ENCODE data around the gene RECQL5.

RECQL5 gene

DNA sequence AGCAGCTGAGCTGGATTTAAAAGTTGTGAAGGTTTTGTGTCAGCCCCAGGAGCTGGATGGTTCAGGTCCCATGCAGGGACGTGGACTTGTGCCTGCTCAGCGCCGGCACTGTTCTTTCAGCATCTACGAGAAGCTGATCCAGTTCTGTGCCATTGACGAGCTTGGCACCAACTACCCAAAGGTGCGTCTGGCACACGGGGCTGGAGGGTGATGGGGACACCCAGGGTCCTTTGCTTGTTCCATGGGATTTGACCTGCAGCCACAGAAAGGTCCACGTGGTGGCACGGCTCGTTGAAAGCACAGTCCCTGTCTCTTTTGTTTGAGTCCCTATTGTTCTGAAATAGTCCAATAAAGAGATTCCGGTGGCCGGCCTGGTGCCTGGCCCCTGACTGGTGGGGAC, 36.2 kb upstream of the RECQL5 start:
- no peak for DNase-seq (ENCODE audit: low read depth, low spot score)
- H3K4me3 ChIP-seq (ENCODE audit: insufficient read length, low read depth): no peak overlapping the region

DNA sequence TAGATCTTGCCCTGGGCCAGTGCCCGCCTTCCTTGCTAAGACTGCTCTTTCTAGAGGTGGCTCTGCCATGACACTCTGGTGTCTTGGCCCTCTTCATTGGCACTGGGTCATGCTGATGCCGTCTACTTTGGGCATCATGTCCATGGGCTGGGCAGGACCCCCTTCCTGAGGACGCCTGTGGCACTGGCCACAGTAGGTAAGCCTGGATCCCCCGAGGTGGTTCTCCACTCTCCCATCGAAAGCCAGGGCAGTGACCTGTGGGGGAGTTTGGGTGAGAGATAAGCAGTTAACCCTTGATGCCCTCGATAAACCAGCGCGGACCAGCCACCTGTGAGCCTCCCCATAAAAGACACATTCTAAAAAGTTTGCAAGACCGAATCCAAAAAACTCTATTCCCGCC, 34.3 kb upstream of the RECQL5 start:
- Histone ChIP-seq H3K9ac (ENCODE audit: insufficient read length, low read depth) (no peak overlapping the region), H3K4me3 (ENCODE audit: insufficient read length, low read depth) (no peak overlapping the region), H3K4me1 (ENCODE audit: insufficient read depth, insufficient read length) (peaks cover 23% of the 10 kb centered on the region), H3K36me3 (ENCODE audit: insufficient read depth, insufficient read length, low read length) (peaks cover 94% of the 10 kb centered on the region), H3K27me3 (ENCODE audit: insufficient read depth, insufficient read length) (no peaks in the 10 kb centered on the region), H3K9me3 (ENCODE audit: insufficient read depth, low read length) (no peaks in the 10 kb centered on the region)
- no peak for DNase-seq (ENCODE audit: low read depth, low spot score)
- TF ChIP-seq SUZ12 (IDR thresholded peaks at IDR 0.05; ENCODE audit: extremely low read depth, insufficient read depth, insufficient read length) (no peak), YY1 (IDR thresholded peaks at IDR 0.05; ENCODE audit: insufficient read depth, insufficient read length) (no peak), ZNF274 (IDR thresholded peaks at IDR 0.05; ENCODE audit: low read depth, low read length) (no peak)

More for the DNA sequence above, 36.2 kb upstream of the RECQL5 start:
- TF ChIP-seq SUZ12 (IDR thresholded peaks at IDR 0.05; ENCODE audit: extremely low read depth, insufficient read depth, insufficient read length): no peak
- TF ChIP-seq YY1 (IDR thresholded peaks at IDR 0.05; ENCODE audit: insufficient read depth, insufficient read length): no peak
- no peak for TF ChIP-seq ZNF274 (IDR thresholded peaks at IDR 0.05; ENCODE audit: low read depth, low read length)
- H3K4me1 ChIP-seq (ENCODE audit: insufficient read depth, insufficient read length): peaks cover 15% of the 10 kb centered on the region
- no peak overlapping the region for H3K9ac ChIP-seq (ENCODE audit: insufficient read length, low read depth)
- H3K27me3 ChIP-seq (ENCODE audit: insufficient read depth, insufficient read length): no peaks in the 10 kb centered on the region
- H3K36me3 ChIP-seq (ENCODE audit: insufficient read depth, insufficient read length, low read length): peaks cover 96% of the 10 kb centered on the region
- H3K9me3 ChIP-seq (ENCODE audit: insufficient read depth, low read length): no peaks in the 10 kb centered on the region

DNA sequence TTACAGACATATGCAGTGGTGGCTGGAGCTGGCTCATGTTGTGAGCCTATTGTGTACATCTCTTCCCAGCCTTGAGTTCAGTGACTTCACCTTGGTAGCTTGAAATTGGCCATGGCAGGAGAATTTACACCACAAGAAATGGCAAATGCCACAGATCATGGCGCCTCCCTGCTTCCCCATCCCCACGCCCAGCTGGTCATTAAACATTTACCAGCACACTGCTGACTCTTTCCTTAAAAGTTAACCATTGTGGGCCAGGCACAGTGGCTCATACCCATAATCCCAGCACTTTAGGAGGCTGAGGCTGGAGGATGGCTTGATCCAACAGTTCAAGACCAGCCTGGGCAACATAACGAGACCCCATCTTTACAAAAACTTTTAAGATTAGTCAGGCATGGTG, 31.7 kb upstream of the RECQL5 start:
- DNase-seq (ENCODE audit: low read depth, low spot score): no peak
- Histone ChIP-seq H3K36me3 (ENCODE audit: insufficient read depth, insufficient read length, low read length) (peaks cover 88% of the 10 kb centered on the region), H3K4me1 (ENCODE audit: insufficient read depth, insufficient read length) (peaks cover 34% of the 10 kb centered on the region), H3K4me3 (ENCODE audit: insufficient read length, low read depth) (no peak overlapping the region), H3K9me3 (ENCODE audit: insufficient read depth, low read length) (no peaks in the 10 kb centered on the region), H3K9ac (ENCODE audit: insufficient read length, low read depth) (no peak overlapping the region), H3K27me3 (ENCODE audit: insufficient read depth, insufficient read length) (no peaks in the 10 kb centered on the region)
- TF ChIP-seq YY1 (IDR thresholded peaks at IDR 0.05; ENCODE audit: insufficient read depth, insufficient read length): no peak
- no peak for TF ChIP-seq ZNF274 (IDR thresholded peaks at IDR 0.05; ENCODE audit: low read depth, low read length)
- TF ChIP-seq SUZ12 (IDR thresholded peaks at IDR 0.05; ENCODE audit: extremely low read depth, insufficient read depth, insufficient read length): no peak

DNA sequence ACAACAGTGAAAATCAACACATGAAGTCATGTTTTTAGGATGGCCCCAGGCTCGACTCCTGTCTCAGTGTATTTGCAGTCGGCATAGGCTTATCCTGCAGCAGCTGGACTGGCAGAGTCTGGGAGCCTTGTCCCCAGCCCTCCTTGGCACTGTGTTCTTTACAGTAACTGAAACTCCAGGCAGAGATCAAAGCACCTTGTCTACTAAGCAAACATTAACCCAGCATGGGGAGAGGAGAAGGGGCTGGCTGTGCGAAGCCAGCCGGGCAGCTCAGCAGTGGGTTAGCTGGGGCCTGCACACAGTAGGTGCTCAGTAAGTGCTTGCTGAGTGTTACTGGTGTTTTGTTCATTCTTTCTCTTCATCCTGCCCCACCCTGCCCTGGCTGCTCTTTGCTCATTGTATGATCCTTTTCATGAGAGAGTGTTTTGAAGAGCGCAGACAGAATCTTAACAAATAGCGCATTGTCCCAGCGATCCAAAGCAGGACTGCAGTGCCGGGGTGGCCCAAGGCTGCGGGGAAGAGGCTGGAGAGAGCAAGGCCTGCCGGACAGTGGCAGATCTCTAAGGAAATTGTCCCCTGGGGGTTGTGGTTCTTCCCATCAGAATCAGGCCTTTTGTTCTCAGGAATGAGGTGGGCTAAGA, 30.8 kb upstream of the RECQL5 start:
- peaks cover 42% of the 10 kb centered on the region for H3K4me1 ChIP-seq (ENCODE audit: insufficient read depth, insufficient read length)
- TF ChIP-seq YY1 (IDR thresholded peaks at IDR 0.05; ENCODE audit: insufficient read depth, insufficient read length) (no peak), ZNF274 (IDR thresholded peaks at IDR 0.05; ENCODE audit: low read depth, low read length) (no peak), SUZ12 (IDR thresholded peaks at IDR 0.05; ENCODE audit: extremely low read depth, insufficient read depth, insufficient read length) (no peak)
- H3K4me3 ChIP-seq (ENCODE audit: insufficient read length, low read depth): no peak overlapping the region
- H3K9ac ChIP-seq (ENCODE audit: insufficient read length, low read depth): peak overlapping the region; percentile 24
- H3K27me3 ChIP-seq (ENCODE audit: insufficient read depth, insufficient read length): no peaks in the 10 kb centered on the region
- peaks cover 85% of the 10 kb centered on the region for H3K36me3 ChIP-seq (ENCODE audit: insufficient read depth, insufficient read length, low read length)
- no peak for DNase-seq (ENCODE audit: low read depth, low spot score)
- H3K9me3 ChIP-seq (ENCODE audit: insufficient read depth, low read length): no peaks in the 10 kb centered on the region

DNA sequence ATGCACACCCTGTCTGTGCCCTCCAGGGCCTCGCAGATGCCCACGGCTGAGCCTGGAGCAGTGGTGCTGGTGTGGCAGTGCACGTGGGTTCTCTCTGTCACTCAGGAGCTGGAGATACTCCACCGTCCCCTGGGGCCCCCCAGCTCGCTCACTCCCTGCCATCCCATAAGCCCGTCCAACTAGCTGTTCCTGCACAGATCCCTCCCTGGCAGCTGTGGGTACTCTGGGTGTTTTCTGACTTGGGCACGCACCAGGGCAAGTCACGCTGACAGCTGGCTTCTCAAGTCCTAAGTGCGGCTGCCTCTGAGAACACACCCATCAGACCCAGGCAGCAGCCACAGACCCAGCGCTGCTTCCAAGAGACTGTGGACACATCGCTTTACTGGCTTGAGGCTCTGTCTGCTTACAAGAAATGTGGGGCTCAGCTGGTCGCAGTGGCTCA, 28.9 kb upstream of the RECQL5 start:
- TF ChIP-seq SUZ12 (IDR thresholded peaks at IDR 0.05; ENCODE audit: extremely low read depth, insufficient read depth, insufficient read length) (no peak), YY1 (IDR thresholded peaks at IDR 0.05; ENCODE audit: insufficient read depth, insufficient read length) (no peak), ZNF274 (IDR thresholded peaks at IDR 0.05; ENCODE audit: low read depth, low read length) (no peak)
- H3K9ac ChIP-seq (ENCODE audit: insufficient read length, low read depth): no peak overlapping the region
- H3K4me1 ChIP-seq (ENCODE audit: insufficient read depth, insufficient read length): peaks cover 45% of the 10 kb centered on the region
- no peak for DNase-seq (ENCODE audit: low read depth, low spot score)
- no peak overlapping the region for H3K4me3 ChIP-seq (ENCODE audit: insufficient read length, low read depth)
- peaks cover 82% of the 10 kb centered on the region for H3K36me3 ChIP-seq (ENCODE audit: insufficient read depth, insufficient read length, low read length)
- H3K9me3 ChIP-seq (ENCODE audit: insufficient read depth, low read length): no peaks in the 10 kb centered on the region
- H3K27me3 ChIP-seq (ENCODE audit: insufficient read depth, insufficient read length): no peaks in the 10 kb centered on the region

DNA sequence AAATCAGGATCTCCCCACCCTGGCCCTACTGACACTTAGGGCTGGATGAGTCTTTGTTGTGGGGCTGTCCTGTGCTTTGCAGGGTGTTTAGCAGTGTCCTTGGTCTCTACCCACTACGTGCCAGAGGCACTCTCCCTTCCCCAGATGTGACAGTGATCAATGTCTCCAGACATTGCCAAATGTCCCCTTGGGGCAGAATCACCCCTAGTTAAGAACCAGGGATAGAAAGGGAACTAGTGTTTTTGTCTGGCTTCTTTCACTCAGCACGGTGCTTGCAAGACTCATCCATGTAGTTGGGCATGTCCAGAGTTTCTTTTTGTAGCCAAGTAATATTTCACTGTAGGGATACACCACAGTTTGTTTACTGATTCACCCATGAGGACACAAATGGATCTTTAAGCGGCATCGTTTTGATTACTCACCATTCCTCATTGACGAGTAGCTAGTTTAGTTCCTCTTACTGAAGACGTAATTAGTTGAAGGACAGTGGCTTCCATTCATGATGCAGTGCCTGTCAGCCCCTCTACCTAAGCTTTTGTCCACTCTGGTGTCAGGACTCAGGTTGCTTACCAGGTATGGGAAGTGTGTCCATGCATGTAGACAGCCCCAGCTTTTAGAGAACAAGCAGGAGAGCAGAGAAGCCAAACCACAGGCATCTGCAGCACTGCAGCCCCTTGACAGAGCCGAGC, 28.3 kb upstream of the RECQL5 start:
- TF ChIP-seq ZNF274 (IDR thresholded peaks at IDR 0.05; ENCODE audit: low read depth, low read length) (no peak), YY1 (IDR thresholded peaks at IDR 0.05; ENCODE audit: insufficient read depth, insufficient read length) (no peak), SUZ12 (IDR thresholded peaks at IDR 0.05; ENCODE audit: extremely low read depth, insufficient read depth, insufficient read length) (no peak)
- Histone ChIP-seq H3K9me3 (ENCODE audit: insufficient read depth, low read length) (no peaks in the 10 kb centered on the region), H3K36me3 (ENCODE audit: insufficient read depth, insufficient read length, low read length) (peaks cover 82% of the 10 kb centered on the region), H3K4me3 (ENCODE audit: insufficient read length, low read depth) (no peak overlapping the region), H3K4me1 (ENCODE audit: insufficient read depth, insufficient read length) (peaks cover 39% of the 10 kb centered on the region), H3K9ac (ENCODE audit: insufficient read length, low read depth) (no peak overlapping the region), H3K27me3 (ENCODE audit: insufficient read depth, insufficient read length) (no peaks in the 10 kb centered on the region)
- no peak for DNase-seq (ENCODE audit: low read depth, low spot score)

DNA sequence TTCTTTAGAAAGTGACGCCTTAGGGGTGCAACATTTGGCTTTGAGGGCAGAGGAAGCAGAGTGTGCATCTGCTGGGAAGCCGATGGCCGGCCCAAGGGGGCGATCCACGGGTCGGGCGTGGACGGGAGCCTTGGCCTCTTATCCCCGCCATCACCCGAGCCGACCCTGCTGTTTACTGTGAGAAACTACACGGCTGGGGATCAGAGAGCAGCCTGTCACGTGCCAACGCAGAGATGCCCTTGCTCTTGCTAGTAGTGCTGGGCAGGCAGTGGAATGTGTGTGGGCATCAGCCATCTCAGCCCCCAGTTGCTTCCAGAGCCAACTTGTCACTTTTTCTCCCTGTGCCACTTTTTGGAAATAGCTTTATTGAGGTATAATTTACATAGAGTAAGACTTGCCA, 27.6 kb upstream of the RECQL5 start:
- H3K4me1 ChIP-seq (ENCODE audit: insufficient read depth, insufficient read length): peaks cover 33% of the 10 kb centered on the region
- peak overlapping the region; percentile 13 for H3K9ac ChIP-seq (ENCODE audit: insufficient read length, low read depth)
- H3K9me3 ChIP-seq (ENCODE audit: insufficient read depth, low read length): no peaks in the 10 kb centered on the region
- no peak overlapping the region for H3K4me3 ChIP-seq (ENCODE audit: insufficient read length, low read depth)
- TF ChIP-seq SUZ12 (IDR thresholded peaks at IDR 0.05; ENCODE audit: extremely low read depth, insufficient read depth, insufficient read length) (no peak), YY1 (IDR thresholded peaks at IDR 0.05; ENCODE audit: insufficient read depth, insufficient read length) (no peak), ZNF274 (IDR thresholded peaks at IDR 0.05; ENCODE audit: low read depth, low read length) (no peak)
- no peak for DNase-seq (ENCODE audit: low read depth, low spot score)
- H3K27me3 ChIP-seq (ENCODE audit: insufficient read depth, insufficient read length): no peaks in the 10 kb centered on the region
- peaks cover 82% of the 10 kb centered on the region for H3K36me3 ChIP-seq (ENCODE audit: insufficient read depth, insufficient read length, low read length)

Measured in NT2/D1 (cell line).